Testis (tissue), 3 donors: ENCODE measurements around the gene MED26. TPM values are rescaled to one million over a fixed set of nuclear protein-coding genes. Genes with fewer than 3 reads are reported as not detected.

Experiments used
- DNase-seq: peaks from one replicate; pipeline ENCODE4 v3.0.0-alpha.2; 2019
- H3K27ac ChIP-seq, 2 donors: fragments of 200-600 bp; sonication (generic); one replicate each; pipeline ENCODE4 v1.5.1; 2019
- H3K27me3 ChIP-seq: fragments of 200-600 bp; sonication (generic); one replicate; pipeline ENCODE4 v1.5.1; 2019
- H3K36me3 ChIP-seq: fragments of 200-600 bp; sonication (generic); one replicate; pipeline ENCODE4 v1.5.1; 2017; ENCODE audit warnings: low read depth; ENCODE audit errors: missing control alignments
- H3K4me1 ChIP-seq: fragments of 200-600 bp; sonication (generic); one replicate; pipeline ENCODE4 v1.5.1; 2019
- H3K4me3 ChIP-seq, 2 donors: fragments of 200-600 bp; sonication (generic); one replicate each; pipeline ENCODE4 v1.5.1; 2017 to 2019
- H3K9me3 ChIP-seq: fragments of 200-600 bp; sonication (generic); one replicate; pipeline ENCODE4 v1.5.1; 2017
- CTCF ChIP-seq, 3 experiments: fragments of 450-650 bp in 2 of 3; fragments of 200-600 bp in 1 of 3; sonication (generic) in 1 of 3; IDR thresholded peaks; one replicate each; pipeline ENCODE4 v1.5.1; 2016 to 2019; ENCODE audit warnings: antibody characterized with exemption in 3 of 3, mild to moderate bottlenecking in 2 of 3, moderate library complexity in 1 of 3
- POLR2A ChIP-seq: fragments of 450-650 bp; IDR thresholded peaks from one replicate; pipeline ENCODE4 v1.6.1; 2017; ENCODE audit warnings: antibody characterized with exemption, mild to moderate bottlenecking, moderate library complexity
- WGBS, 2 donors: methylation state at CpG; one replicate each; pipeline ENCODE4 v1.1.5; 2018; 5-methylcytosine and 5-hydroxymethylcytosine counted together
- intact Hi-C: fragments of 100-400 bp; cut with DNase I; formaldehyde crosslinking; loops from one replicate; pipeline ENCODE4 v1.15.1; 2023; ENCODE audit warnings: low total_unique reads
- polyA plus RNA-seq: library from polyadenylated mRNA; stranded (reverse); fragments of 350-450 nt; fragmentation: Illumina TruSeq; extraction: RNeasy Lipid Tissue Mini Kit (QIAGEN cat#74804); gene quantifications from one replicate; pipeline ENCODE4 v1.2.3, GENCODE V29; 2014; ENCODE audit warnings: low read depth, low replicate concordance; ENCODE audit not compliant: insufficient read depth
- total RNA-seq, 2 donors: library from RNA; depleted of rRNA; stranded (reverse); fragments of >200 nt; gene quantifications; one replicate each; pipeline ENCODE4 v1.2.3, GENCODE V29; 2016

The MED26 gene
- total and polyA plus RNA-seq, 3 donors from 2014 or later: 66.1 to 80.8 (median 66.5) TPM

GRCh38 chr19:16540948-16541347 is 87.1 kb downstream of the MED26 start:
- Histone ChIP-seq H3K4me3 (peak overlapping the region; percentile 70 to 87), H3K27me3 (no peaks in the 10 kb centered on the region), H3K9me3 (no peaks in the 10 kb centered on the region), H3K36me3 (no peaks in the 10 kb centered on the region), H3K27ac (no peak overlapping the region), H3K4me1 (peaks cover 20% of the 10 kb centered on the region)
- WGBS, 2 donors: 57 to 59% methylated on average over 12 of the region's 12 CpGs
- intact Hi-C loops: no loop called here
- no peak for DNase-seq
- TF ChIP-seq CTCF (IDR thresholded peaks at IDR 0.05) (no peak), POLR2A (no peak)

- Histone ChIP-seq H3K4me3 (no peak overlapping the region), H3K27ac (no peak overlapping the region), H3K4me1 (peaks cover 13% of the 10 kb centered on the region), H3K9me3 (no peaks in the 10 kb centered on the region), H3K36me3 (no peaks in the 10 kb centered on the region), H3K27me3 (no peaks in the 10 kb centered on the region)
- DNase-seq: no peak
- intact Hi-C loops: no loop called here
- WGBS, 2 donors: 90 to 91% methylated on average over 13 of the region's 13 CpGs
- TF ChIP-seq POLR2A: no peak
- no peak for TF ChIP-seq CTCF (IDR thresholded peaks at IDR 0.05)
These were observed 90.9 kb downstream of the MED26 start for GRCh38 chr19:16537111-16537510.

GRCh38 chr19:16536130-16536529 is 91.9 kb downstream of the MED26 start:
- no peak for DNase-seq
- no peaks in the 10 kb centered on the region for H3K36me3 ChIP-seq
- no peak overlapping the region for H3K4me3 ChIP-seq
- H3K4me1 ChIP-seq: peaks cover 8% of the 10 kb centered on the region
- no peaks in the 10 kb centered on the region for H3K9me3 ChIP-seq
- no peaks in the 10 kb centered on the region for H3K27me3 ChIP-seq
- 95 to 97% methylated on average over 7 to 9 of the region's 9 CpGs for WGBS, 2 donors
- intact Hi-C loops: no loop called here
- TF ChIP-seq POLR2A (no peak), CTCF (IDR thresholded peaks at IDR 0.05) (no peak)
- no peak overlapping the region for H3K27ac ChIP-seq

GRCh38 chr19:16535381-16535780 is 92.6 kb downstream of the MED26 start:
- H3K27me3 ChIP-seq: no peaks in the 10 kb centered on the region

More at GRCh38 chr19:16535381-16535780, 92.6 kb downstream of the MED26 start:
- H3K9me3 ChIP-seq: no peaks in the 10 kb centered on the region
- peaks cover under 1% of the 10 kb centered on the region for H3K4me1 ChIP-seq
- no peaks in the 10 kb centered on the region for H3K36me3 ChIP-seq
- H3K27ac ChIP-seq: no peak overlapping the region
- intact Hi-C loops: no loop called here
- TF ChIP-seq CTCF (IDR thresholded peaks at IDR 0.05) (no peak), POLR2A (no peak)
- DNase-seq: no peak
- 89% methylated on average over 18 of the region's 18 CpGs; no CpG with 5 or more reads in 1 of the 2 donors for WGBS, 2 donors
- H3K4me3 ChIP-seq: no peak overlapping the region
